K562 (cell line): ENCODE results near the gene PHOX2A. TPM values are rescaled to one million over a fixed set of nuclear protein-coding genes. Genes with fewer than 3 reads are reported as not detected.
A peak's percentile ranks its signal among the peaks of the same experiment; 100 is the strongest.

Experiments used
- ATAC-seq: fragments of 200-7000 bp; cut with Tn5 transposase; 3 replicates; pipeline ENCODE4 v1.9.1; 2020; ENCODE audit warnings: moderate library complexity
- BruUV-seq: library from RNA; stranded (reverse); fragments of 400-500 nt; replicated peaks from 2 replicates; lab custom pipeline; 2021; lab: Mats Ljungman, UMichigan
- CTCF ChIA-PET: fragments of 300-600 bp; formaldehyde crosslinking; extraction: SDS; loops from one replicate; lab custom pipeline; 2021; ENCODE audit warnings: low intra/inter-chr PET ratio; lab: Yijun Ruan, JAX
- POLR2A ChIA-PET: fragments of 300-600, 350-650 bp; sonication (Branson Sonifier 250); formaldehyde crosslinking; extraction: SDS; loops from one replicate; lab custom pipeline; 2021; ENCODE audit warnings: antibody characterized with exemption, inconsistent platforms; lab: Yijun Ruan, JAX
- DNase-seq, 4 experiments: peaks; one replicate each; pipeline versions ENCODE4 v3.0.0 to v3.0.0-alpha.2; 2011 to 2018; ENCODE audit warnings: low spot score in 3 of 4, mixed read lengths in 3 of 4; ENCODE audit errors: extremely low read depth in 1 of 4
- FAIRE-seq: peaks from 2 replicates; lab custom pipeline; 2011; peaks lifted over from hg19 to GRCh38; lab: Jason Lieb, UNC
- H2AFZ ChIP-seq: 2 replicates; pipeline ENCODE4 v1.6.0; 2011; ENCODE audit warnings: low read depth, low read length, control low read depth, inconsistent platforms
- H3K27ac ChIP-seq: fragments of 200-600 bp; 3 replicates; pipeline ENCODE4 v1.8.0; 2011; ENCODE audit warnings: low read depth, mild to moderate bottlenecking, control low read depth, inconsistent platforms, low read length, moderate library complexity, mixed read lengths; ENCODE audit errors: extremely low read depth
- H3K27me3 ChIP-seq, 2 experiments: fragments of 300-600 bp in 1 of 2; 2 replicates in 1 of 2; 3 replicates in 1 of 2; pipeline versions ENCODE4 v1.6.0 to v1.8.0; 2011; ENCODE audit warnings: inconsistent platforms in 2 of 2, low read length in 2 of 2, mild to moderate bottlenecking in 1 of 2, mixed read lengths in 1 of 2, moderate library complexity in 1 of 2; ENCODE audit not compliant: control insufficient read depth in 2 of 2, insufficient read depth in 2 of 2
- H3K36me3 ChIP-seq: fragments of 300-600 bp; 3 replicates; pipeline ENCODE4 v1.8.0; 2011; ENCODE audit warnings: mild to moderate bottlenecking, low read length, inconsistent platforms; ENCODE audit not compliant: control insufficient read depth, insufficient read depth
- H3K4me1 ChIP-seq, 2 experiments: fragments of 200-600 bp in 1 of 2; replicated peaks in 1 of 2; 2 replicates in 1 of 2; 3 replicates in 1 of 2; pipeline versions ENCODE4 v1.5.1 to v1.8.0; 2011; ENCODE audit warnings: inconsistent platforms in 2 of 2, low read length in 2 of 2, mild to moderate bottlenecking in 1 of 2, mixed read lengths in 1 of 2, moderate library complexity in 1 of 2; ENCODE audit not compliant: control insufficient read depth in 2 of 2, insufficient read depth in 2 of 2
- H3K4me2 ChIP-seq: 2 replicates; pipeline ENCODE4 v1.6.1; 2011; ENCODE audit warnings: low read length, control low read depth, inconsistent platforms, mixed read lengths; ENCODE audit not compliant: insufficient read depth
- H3K4me3 ChIP-seq: fragments of 200-600 bp; sonication (generic), shearing (Covaris generic); 2 replicates; pipeline ENCODE4 v1.5.1; 2016; ENCODE audit warnings: control low read depth, inconsistent platforms
- H3K79me2 ChIP-seq: fragments of 200-600 bp; 3 replicates; pipeline ENCODE4 v1.8.0; 2011; ENCODE audit warnings: low read length, inconsistent platforms; ENCODE audit not compliant: control insufficient read depth, insufficient read depth
- H3K9ac ChIP-seq, 2 experiments: 2 replicates each; pipeline versions ENCODE4 v1.6.0 to v1.6.1; 2011; ENCODE audit warnings: low read depth in 2 of 2, low read length in 2 of 2, control low read depth in 1 of 2, inconsistent platforms in 1 of 2, mild to moderate bottlenecking in 1 of 2, mixed read lengths in 1 of 2; ENCODE audit not compliant: insufficient read depth in 1 of 2
- H3K9me1 ChIP-seq: one replicate; pipeline ENCODE4 v1.6.0; 2011; ENCODE audit warnings: inconsistent platforms, mild to moderate bottlenecking, low read length, moderate library complexity; ENCODE audit not compliant: control insufficient read depth, insufficient read depth
- H3K9me3 ChIP-seq: replicated peaks from 2 replicates; pipeline ENCODE4 v1.5.1; 2011; ENCODE audit warnings: low read depth, low read length, inconsistent platforms; ENCODE audit not compliant: control insufficient read depth, insufficient read depth
- H4K20me1 ChIP-seq: replicated peaks from 2 replicates; pipeline ENCODE4 v1.6.1; 2011; ENCODE audit warnings: low read length, inconsistent platforms, mixed read lengths; ENCODE audit not compliant: control insufficient read depth, insufficient read depth
- ADNP ChIP-seq: fragments of 200-800 bp; sonication (Bioruptor generic); IDR thresholded peaks from 2 replicates; pipeline ENCODE4 v1.6.1; 2016; ENCODE audit warnings: missing genetic modification characterization, missing compliant biosample characterization
- CBFA2T3 ChIP-seq: fragments of 450-650 bp; IDR thresholded peaks from 2 replicates; pipeline ENCODE4 v1.6.1; 2017
- HDAC1 ChIP-seq, 2 experiments: fragments of 450-650 bp; IDR thresholded peaks; 2 replicates each; pipeline ENCODE4 v1.6.1; 2016 to 2017; ENCODE audit warnings: inconsistent platforms in 1 of 2, mild to moderate bottlenecking in 1 of 2, moderate library complexity in 1 of 2
- MCM3 ChIP-seq: fragments of 450-650 bp; IDR thresholded peaks from 2 replicates; pipeline ENCODE4 v1.6.1; 2016
- MTA3 ChIP-seq: fragments of 450-650 bp; formaldehyde crosslinking; IDR thresholded peaks from 2 replicates; pipeline ENCODE4 v1.6.1; 2017; ENCODE audit warnings: mild to moderate bottlenecking, borderline replicate concordance
- NR2C1 ChIP-seq, 2 experiments: fragments of 450-650 bp; IDR thresholded peaks; 2 replicates each; pipeline ENCODE4 v1.6.1; 2017; ENCODE audit warnings: mild to moderate bottlenecking in 2 of 2, antibody characterized with exemption in 1 of 2, inconsistent platforms in 1 of 2, missing compliant biosample characterization in 1 of 2, missing genetic modification characterization in 1 of 2
- POLR2G ChIP-seq: fragments of 200-400 bp; formaldehyde crosslinking; IDR thresholded peaks from 2 replicates; pipeline ENCODE4 v1.6.1; 2017; ENCODE audit warnings: low read depth, mild to moderate bottlenecking, antibody characterized with exemption, low read length, moderate library complexity
- POLR3A ChIP-seq: IDR thresholded peaks from 2 replicates; pipeline ENCODE4 v1.6.1; 2011; ENCODE audit warnings: borderline replicate concordance, mild to moderate bottlenecking, moderate library complexity; ENCODE audit not compliant: insufficient read length, insufficient read depth; ENCODE audit errors: extremely low read depth
- RAD21 ChIP-seq, 2 experiments: fragments of 250-450 bp in 1 of 2; fragments of 450-650 bp in 1 of 2; sonication (Bioruptor Pico) in 1 of 2; formaldehyde crosslinking in 1 of 2; IDR thresholded peaks in 1 of 2; conservative IDR thresholded peaks in 1 of 2; 2 replicates each; pipeline versions ENCODE4 v1.4.0 to v1.8.0; 2020 to 2022; ENCODE audit warnings: mild to moderate bottlenecking in 2 of 2, moderate library complexity in 1 of 2
- SREBF1 ChIP-seq: fragments of 150-350 bp; IDR thresholded peaks from 2 replicates; pipeline ENCODE4 v1.6.1; 2014; ENCODE audit warnings: antibody characterized with exemption, low read depth, low read length, borderline replicate concordance
- TRIM24 ChIP-seq, 2 experiments: fragments of 450-650 bp; IDR thresholded peaks; 2 replicates each; pipeline ENCODE4 v1.6.1; 2016
- ZNF140 ChIP-seq: fragments of 250-450 bp; sonication (Bioruptor Pico); IDR thresholded peaks from 2 replicates; pipeline ENCODE4 v1.8.0; 2021; ENCODE audit warnings: moderate library complexity, mild to moderate bottlenecking, inconsistent platforms
- ZNF324 ChIP-seq: fragments of 250-450 bp; sonication (Bioruptor Pico); IDR thresholded peaks from 2 replicates; pipeline ENCODE4 v1.4.0; 2020; ENCODE audit warnings: mild to moderate bottlenecking
- WGBS: fragments of 100-300 bp; shearing (Covaris generic); methylation state at CpG from one replicate; pipeline ENCODE4 v1.1.6; 2016; ENCODE audit warnings: low coverage, mixed read lengths; ENCODE audit not compliant: insufficient coverage; ENCODE audit errors: missing lambda C conversion rate; 5-methylcytosine and 5-hydroxymethylcytosine counted together
- in situ Hi-C: fragments of 300-500 bp; cut with MboI; formaldehyde crosslinking; loops from 4 replicates; pipeline ENCODE4 v1.15.0; 2018; ENCODE audit warnings: inconsistent platforms, mixed read lengths
- intact Hi-C: fragments of 100-400 bp; cut with micrococcal nuclease; formaldehyde crosslinking; loops from 2 replicates; pipeline ENCODE4 v1.14.2; 2022
- polyA plus RNA-seq, 8 experiments: library from polyadenylated mRNA; depleted of rRNA in 4 of 8; stranded (reverse) in 5 of 8; unstranded in 3 of 8; fragments of >200 nt; fragmentation: Nextera tagmentation in 2 of 8; fragmentation: Illumina TruSeq in 1 of 8; extraction: Ambion mirVana in 2 of 8; extraction: Trizol in 1 of 8; gene quantifications; 2 replicates each; pipeline versions ENCODE4 v1.2.1 to v1.2.3, GENCODE V29; 2011 to 2014; ENCODE audit warnings: inconsistent platforms in 1 of 8, missing spikeins in 1 of 8
- total RNA-seq, 7 experiments: library from RNA; depleted of rRNA in 6 of 7; stranded (reverse); fragments of >200 nt in 6 of 7; fragmentation: Illumina TruSeq in 2 of 7; extraction: Trizol in 2 of 7; gene quantifications; 2 replicates each; pipeline versions ENCODE4 v1.2.1 to v1.2.3, GENCODE V29; 2011 to 2021; ENCODE audit warnings: low replicate concordance in 1 of 7

The PHOX2A gene
- total and polyA plus RNA-seq, 9 of the 15 experiments (the other 6 are each of a cell fraction or from before 2014, with no cell fraction given) = not detected

DNA sequence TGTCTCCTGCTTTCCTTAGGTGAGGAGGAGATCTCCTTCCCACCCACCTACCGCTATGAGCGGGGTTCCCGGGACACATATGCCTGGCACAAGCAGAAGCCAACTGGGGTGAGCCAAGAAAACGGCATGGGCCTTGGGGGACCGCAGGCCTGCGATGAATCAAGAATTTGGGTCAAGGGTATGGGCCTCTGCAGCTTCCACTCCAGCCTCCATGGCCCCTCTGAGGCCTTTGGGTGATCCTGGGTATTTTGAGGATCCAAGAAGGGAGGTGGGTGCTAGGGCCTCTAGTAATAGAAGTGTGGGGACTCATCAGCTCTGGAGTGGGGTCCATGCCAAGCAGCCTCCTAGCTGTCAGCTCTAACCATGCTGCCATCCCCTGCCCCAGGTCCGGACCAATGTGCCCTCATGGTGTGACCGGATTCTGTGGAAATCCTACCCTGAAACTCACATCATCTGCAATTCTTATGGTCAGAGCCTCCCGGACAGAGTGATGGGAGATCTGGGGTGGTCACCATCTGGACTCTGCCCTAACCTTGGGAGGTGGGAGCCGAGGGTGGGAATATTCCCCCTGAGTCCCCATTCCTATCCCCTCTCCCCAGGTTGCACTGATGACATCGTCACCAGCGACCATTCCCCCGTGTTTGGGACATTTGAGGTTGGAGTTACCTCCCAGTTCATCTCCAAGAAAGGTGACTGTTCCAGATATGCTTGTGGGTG, 10.8 kb downstream of the PHOX2A start:
- Histone ChIP-seq H3K4me3 (no peak overlapping the region), H3K4me1 (peaks cover 0 to 27% of the 10 kb centered on the region in 2 experiments; a peak in 2 of 5 replicates), H3K27ac (no peak overlapping the region), H3K27me3 (no peaks in the 10 kb centered on the region), H4K20me1 (no peaks in the 10 kb centered on the region), H3K79me2 (no peaks in the 10 kb centered on the region), H3K9me1 (peaks cover 1% of the 10 kb centered on the region), H3K36me3 (peaks cover 100% of the 10 kb centered on the region), H2AFZ (no peak overlapping the region), H3K9me3 (no peaks in the 10 kb centered on the region), H3K9ac (peak overlapping the region in 1 of 2 experiments; percentile 43; a peak in 1 of 4 replicates), H3K4me2 (no peak overlapping the region)
- DNase-seq (no peak), ATAC-seq (no peak), FAIRE-seq (no peak)
- in situ Hi-C loops = no loop called here
- ChIA-PET POLR2A (no interaction called here), CTCF (no interaction called here)
- intact Hi-C loops = no loop called here
- TF ChIP-seq MTA3 (no peak), POLR2G (no peak), ADNP (no peak), HDAC1 (IDR thresholded peaks at IDR 0.05) (no peak), SREBF1 (no peak), ZNF140 (CRISPR knock-in tag) (no peak), TRIM24 (IDR thresholded peaks at IDR 0.05) (no peak), NR2C1 (IDR thresholded peaks at IDR 0.05) (no peak), NR2C1 (tag; IDR thresholded peaks at IDR 0.05) (no peak), CBFA2T3 (no peak), MCM3 (no peak), RAD21 (CRISPR knock-in tag; conservative IDR thresholded peaks at IDR 0.05 in 1 of 2, IDR thresholded peaks at IDR 0.05 in 1 of 2) (no peak), POLR3A (no peak), ZNF324 (CRISPR knock-in tag) (no peak)
- WGBS = 87% methylated on average over 13 of the region's 13 CpGs
- no TSS peak for BruUV-seq
